HG02623 (cell line): ENCODE measurements around the gene SLC35D2.
"Not testable (repeated sequence)": the region's sequence is repeated elsewhere in the genome, so short reads cannot be mapped to it uniquely, and the experiment has no call there.

Experiments used
- ATAC-seq: cut with Tn5 transposase; IDR thresholded peaks from one replicate; pipeline ENCODE4 v1.9.1; 2021; ENCODE audit warnings: moderate library complexity; ENCODE audit not compliant: unreplicated experiment

Gene SLC35D2

DNA sequence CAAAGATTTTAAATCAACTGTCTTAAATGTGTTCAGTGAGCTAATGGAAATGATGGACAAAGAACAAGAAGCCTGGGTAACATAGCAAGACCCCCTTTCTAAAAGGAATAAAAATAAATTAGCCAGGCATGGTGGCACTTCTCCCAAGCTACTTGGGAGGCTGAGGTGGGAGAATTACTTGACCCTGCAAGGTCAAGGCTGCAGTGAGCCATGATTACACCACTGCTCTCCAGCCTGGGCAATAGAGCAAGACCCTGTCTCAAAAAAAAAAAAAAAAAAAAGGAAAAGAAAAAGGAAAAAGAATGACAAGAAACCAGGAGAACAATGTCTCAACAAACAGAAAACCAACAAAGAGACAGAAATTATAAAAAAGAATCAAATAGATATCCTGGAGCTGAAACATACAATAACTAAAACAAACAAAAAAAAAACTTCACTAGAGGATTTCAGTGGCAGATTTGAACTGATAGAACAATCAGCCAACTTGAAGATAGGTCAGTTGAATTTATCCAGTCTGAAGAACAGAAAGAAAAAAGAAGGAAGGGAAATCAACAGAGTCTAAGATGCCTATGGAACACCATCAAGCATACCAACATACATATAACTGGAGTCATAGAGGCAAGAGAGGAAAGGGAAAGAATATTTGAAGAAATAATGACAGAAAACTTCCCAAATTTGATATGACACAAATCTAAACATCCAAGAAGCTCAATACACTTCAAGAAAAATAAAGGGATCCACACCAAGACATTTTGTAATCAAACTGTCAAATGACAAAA lies 16.8 kb upstream of the SLC35D2 start:
- ATAC-seq: no peak

DNA sequence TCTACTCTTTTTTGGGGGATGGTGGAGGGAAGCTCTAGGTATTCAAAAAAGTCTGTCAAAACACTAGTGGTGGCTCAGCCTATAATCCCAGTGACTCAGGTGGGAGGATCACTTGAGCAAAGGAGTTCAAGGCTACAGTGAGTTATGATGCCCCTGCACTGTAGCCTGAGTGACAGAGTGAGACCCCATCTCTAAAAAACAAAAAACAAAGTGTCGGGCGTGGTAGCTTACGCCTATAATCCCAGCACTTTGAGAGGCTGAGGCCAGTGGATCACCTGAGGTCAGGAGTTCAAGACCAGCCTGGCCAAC lies 15.8 kb upstream of the SLC35D2 start:
- no peak for ATAC-seq

DNA sequence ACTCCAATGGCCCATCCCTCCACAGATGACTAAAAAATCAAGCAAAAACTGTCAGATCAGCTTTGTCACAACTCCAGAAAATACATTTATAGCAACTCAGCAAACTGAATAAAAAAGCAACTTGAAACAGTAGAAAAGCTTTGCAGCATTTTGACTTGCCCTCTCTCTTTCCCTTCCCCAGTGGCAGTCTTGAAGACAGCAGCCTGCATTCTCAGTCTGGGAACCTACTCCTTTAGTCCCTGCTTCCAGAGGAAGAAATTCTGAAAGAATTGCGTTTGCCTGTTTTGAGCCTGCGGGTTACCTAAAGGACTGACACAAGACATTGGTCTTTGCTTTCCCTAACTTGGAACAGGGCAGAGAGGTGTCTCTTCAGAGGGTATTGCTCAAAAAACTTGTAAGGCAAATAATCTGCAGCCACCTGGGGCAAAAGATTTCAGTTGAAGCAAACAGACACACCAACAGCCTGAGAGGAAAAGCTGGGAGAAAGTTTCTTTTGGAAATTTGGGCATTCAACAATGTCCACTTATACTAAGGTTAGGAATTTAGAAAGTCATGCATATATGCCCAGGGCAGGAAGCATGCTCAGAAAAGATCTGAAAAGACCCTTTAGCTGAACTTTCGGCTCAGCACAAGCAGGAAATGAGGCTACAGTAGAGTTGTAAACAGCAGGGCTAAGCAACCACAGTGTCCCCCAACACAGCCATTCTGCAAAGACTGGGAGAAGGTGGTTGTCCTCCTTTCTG lies 15.2 kb upstream of the SLC35D2 start:
- no peak for ATAC-seq

DNA sequence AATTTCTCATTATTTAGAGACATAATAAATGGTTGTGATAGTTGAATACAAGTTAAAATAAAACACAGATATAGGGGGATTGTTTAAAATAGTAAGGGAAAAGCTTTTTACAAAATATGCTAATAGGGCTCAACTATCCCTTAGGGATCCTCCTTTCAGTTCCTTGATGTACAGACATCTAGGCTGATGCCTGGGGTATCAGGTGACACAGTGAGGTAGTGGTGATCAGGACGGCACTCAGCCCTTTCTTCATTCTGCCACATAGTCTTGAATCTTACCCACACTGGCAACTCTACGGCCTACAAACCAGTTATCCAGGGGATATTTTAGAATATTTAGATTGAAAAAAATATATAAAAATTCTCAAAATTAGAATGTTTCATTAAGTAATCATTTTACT lies 12.5 kb upstream of the SLC35D2 start:
- no peak for ATAC-seq

DNA sequence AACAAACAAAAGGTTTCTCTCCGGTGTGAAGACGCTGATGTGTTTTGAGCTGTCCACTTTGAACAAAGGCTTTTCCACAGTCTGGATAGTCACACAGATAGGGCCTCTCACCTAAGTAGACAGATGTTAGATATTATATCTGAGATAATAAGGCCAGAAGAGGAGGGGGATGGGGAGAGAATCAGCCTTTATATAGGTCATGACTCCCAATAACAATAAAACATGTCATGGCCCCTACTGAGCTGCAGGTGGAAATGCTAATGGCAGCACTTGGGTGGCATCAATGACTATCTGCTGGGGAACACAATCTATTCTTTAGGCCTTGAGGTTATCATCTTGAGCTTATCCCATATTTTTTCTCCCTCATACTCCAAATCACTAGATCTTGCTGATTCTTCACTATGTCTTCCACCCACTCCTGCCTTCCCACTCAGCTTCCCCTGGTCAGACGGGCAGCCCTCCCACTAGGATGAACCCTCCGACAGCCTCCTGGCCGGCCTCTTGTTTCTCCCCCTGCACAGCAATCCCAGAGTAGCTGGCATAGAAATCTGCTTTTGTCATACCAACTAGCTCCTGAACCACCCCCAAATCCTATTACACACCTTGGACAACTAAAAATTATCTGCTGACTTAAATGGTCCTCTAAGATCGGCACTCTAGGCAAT lies 11.5 kb upstream of the SLC35D2 start:
- ATAC-seq: no peak

DNA sequence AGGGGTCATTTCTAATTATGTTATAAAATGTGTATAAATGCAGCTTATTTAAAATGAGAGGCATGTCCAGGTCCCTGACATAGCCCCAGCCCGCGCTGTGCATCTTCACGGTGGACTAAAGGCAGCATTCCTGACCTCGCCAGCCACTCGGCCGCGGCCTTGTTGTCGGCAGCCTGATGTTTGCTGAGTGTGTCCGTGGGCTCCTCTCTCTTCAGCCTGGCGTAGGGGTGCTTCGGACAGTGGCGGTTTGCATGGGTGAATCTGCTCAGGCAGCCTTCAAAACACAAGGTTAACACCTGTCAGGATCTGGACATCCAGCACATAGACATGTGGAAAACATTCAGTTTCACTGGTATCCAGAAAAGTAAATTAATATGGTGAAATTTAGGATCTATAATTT lies 8.8 kb upstream of the SLC35D2 start:
- no peak for ATAC-seq

DNA sequence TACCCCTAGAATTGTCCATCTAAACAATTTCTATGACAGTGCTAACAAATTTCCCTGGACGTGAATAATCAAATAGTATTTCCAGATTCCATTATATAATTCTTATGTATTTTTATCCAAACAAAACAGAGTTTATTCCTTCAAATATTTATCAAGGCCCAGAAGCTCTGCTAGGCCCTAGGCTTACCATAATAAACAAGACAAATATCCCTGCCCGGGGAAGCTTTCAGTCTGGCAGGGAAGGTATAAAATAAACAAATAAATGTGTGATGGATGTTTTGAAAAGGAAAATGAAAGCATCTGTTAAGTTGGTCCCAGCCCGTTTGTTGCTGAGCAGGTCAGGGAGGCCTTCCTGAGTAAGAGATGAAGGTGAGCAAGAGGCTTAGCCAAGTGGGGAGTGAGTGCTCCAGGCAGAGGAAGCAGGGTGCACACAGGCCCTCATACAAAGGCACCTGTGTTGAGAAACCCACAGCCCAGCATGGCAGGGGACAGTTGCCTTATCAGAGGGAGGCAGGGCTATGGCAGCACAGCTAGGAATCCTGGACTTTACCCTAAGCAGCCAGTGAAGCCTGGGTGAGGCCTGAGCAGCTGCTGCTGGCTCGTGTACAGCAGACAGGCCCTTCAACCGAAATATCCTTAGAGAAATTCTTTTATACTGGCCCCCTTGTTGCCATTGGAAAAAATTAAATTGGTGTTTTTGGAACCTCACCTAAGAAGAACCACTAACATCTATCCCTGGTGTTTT lies 7.7 kb upstream of the SLC35D2 start:
- no peak for ATAC-seq

DNA sequence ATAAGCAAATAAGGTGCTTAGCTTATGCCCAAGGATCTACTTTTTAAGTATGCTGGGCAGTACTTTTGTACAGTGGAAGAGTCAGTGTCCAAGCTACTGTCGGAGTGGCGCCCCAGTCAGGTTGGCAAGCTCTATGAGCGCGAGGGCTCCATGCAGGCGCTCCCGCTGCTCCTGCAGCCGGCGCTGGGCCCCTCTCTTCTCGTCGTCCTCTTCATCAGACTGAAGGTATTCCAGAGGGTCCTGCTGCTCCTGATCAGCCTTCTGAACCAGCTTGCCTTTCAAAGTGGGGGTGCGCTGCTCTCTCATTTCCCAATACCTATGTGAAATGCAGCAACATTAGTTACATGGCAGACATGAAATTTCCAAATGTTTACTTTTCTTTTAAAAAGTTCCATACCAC lies 4.6 kb upstream of the SLC35D2 start:
- ATAC-seq: no peak

DNA sequence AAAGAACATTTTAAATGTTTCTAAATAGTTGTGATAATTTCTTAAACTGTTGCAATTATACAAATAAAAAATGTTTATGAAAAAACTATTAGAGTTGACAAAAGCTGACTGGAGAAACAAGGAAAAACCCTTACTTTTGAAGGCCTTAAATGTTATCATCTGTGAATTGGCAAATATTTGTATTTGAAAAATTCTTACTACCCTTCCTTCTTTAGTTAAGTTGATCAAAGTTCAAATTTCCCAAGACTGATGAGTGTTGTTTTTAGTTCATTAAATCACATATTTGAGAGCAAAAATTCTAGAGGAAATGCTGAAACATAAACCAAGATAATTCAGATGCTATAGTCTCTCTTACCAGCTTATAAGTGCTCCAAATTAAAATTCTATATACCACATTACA lies 2.6 kb upstream of the SLC35D2 start:
- no peak for ATAC-seq

DNA sequence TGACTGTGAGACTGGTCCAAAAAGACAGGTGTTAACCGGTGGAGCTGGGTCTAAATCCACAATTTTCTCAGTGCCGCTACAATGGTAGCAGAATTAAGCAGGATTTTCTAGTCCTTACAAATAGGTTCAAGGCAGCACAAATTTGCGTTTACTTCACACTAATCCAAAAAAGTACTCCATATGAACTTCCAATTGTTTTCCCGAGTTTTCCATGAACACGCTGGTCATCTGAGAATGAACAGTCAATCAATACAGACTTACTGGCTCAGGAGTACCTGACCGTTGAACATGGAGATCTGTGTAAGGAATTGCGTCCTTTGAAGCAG lies 709 bp downstream of the SLC35D2 start:
- ATAC-seq: no peak

DNA sequence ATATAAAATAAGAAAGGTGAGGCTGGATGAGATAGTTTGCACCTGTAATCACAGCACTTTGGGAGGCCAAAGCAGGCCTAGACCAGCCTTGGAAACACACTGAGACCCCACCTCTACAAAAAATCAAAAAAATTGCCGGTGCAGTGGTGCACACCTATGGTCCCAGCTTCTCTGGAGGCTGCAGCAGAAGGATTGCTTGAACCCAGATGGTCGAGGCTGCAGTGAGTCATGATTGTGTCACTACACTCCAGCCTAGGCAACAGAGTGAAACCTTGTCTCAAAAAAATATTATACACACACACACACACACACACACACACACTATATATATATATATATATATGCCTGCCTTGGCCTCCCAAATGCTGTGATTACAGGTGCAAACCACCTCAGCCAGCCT lies 1.3 kb downstream of the SLC35D2 start:
- ATAC-seq: no peak

DNA sequence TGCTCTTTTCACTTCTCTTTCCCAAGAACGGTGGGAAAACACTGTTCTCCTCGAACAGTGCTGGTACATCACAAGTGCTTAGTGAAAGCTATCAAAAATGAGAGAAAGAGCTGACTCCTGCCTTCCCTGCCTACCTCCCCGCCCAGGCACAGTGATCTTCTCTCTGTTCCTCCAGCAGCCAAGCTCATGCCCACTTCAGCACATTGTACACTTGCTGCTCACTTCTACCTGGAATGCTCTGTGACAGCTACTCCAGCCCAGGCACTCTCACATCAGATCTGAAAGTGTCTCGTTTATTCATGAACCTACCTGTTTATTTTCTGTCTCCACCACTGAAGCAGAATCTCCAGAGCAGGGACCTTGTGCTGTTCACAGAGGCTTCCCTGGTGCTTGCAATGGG lies 1.8 kb downstream of the SLC35D2 start:
- ATAC-seq: no peak

DNA sequence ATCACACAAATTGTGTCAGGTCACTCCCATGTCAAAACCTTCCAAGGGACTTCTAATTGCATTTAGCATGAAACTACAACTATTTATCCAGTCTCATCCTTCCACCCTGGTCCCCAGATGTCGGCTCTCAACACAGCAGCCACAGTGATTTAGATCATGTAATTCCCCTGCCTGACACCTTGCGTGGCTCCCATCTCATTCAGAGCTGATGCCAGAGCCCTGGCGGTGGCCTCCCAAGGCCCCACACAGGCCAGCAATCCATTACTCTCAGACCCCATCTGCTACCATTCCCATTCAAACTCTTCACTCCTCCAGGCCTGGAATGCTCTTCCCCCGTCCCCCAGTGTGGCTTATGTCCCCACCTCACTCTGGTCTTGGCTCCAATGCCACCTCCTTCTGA lies 2.4 kb downstream of the SLC35D2 start:
- ATAC-seq: no peak

DNA sequence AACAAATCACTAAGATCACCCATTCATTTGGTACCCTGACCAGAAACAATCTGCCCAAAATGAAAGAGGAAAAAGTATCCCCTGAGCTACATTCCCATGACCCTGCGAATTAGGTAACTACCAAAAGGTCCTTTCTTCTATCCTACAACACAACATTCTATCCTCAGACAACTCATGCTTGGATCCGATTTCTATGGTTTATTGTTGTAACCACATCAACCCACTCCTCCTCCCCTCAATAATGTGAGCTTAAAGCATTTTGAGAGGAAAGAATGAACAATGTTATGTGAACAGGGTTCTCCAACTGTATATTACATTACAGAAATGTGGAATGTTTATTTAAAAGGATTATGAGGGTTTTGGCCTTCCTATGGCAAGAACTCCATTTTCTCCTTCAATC lies 4.0 kb downstream of the SLC35D2 start:
- no peak for ATAC-seq

DNA sequence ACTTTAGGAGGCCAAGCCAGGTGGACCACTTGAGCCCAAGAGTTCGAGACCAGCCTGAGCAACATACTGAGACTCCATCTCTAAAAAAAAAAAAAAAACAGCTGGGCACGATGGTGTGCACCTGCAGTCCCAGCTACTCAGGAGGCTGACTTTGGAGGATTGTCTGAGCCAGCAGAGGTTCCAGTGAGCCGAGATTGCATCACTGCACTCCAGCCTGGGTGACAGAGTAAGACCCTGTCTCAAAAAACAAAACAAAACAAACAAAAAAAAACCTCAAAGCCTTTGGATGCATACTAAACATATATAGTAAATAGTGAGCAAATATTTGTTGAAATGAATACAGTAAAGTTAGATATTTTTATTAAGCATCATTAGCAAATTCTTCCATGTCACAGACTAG lies 5.3 kb downstream of the SLC35D2 start:
- ATAC-seq: no peak

DNA sequence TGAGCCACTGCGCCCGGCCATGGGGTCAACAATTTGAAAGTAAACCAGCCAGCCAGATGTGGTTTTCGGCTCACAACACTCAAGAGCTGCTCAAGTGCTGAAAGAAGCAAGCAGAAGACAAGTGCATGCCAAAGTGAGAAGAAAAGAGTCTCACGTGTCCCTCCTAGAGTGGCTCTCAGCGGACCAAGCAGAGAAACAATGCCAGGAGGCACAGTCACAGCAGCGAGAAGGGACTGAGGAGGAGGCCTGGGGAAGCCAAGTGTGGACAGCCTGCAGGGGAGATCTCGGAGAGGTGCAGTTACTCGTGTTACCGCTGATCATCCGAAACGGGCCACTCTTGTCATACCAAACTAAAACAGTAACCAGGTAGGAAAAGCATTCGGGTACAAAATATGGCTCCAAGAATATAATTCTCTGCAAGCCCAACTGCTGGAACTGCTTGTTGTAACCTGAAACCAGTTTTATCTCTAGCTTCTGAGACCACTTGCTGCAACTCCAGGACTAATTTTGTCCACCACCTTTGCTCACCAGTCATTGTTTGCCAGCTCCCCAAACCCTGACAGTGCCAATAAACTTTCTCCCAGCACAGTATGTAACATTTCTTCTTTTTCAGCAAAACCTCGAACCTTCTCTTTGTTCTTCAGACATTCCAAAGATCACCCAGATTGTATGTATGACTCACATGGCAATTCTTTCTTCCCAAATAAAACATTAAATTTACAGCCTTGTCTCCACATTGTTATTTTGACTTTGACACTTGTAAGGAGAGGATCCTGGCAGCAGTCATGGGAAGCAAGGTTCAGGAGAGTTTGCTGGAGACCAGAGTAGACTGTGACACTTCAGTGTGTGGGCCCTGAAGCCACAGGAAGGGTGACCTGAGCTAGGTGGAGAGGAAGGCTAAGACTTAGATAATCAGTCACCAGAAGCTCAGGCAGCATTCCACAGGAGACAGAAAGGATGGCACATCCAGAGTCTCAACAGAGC lies 6.3 kb downstream of the SLC35D2 start:
- ATAC-seq: no peak

DNA sequence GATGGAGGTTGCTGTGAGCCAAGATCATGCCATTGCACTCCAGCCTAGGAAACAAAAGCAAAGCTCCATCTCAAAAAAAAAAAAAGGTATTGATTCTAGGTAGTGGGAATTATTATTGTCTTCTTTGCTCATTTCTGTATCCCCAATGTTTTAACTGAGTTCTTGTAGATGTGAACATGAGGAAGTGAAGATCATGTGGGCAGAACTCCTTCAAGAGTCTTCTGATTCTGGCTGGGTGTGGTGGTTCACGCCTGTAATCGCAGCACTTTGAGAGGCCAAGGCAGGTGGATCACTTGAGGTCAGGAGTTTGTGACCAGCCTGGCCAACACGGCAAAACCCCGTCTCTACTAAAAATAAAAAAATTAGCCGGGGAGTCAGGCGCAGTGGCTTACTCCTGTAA lies 8.0 kb downstream of the SLC35D2 start:
- ATAC-seq: not testable (repeated sequence)

DNA sequence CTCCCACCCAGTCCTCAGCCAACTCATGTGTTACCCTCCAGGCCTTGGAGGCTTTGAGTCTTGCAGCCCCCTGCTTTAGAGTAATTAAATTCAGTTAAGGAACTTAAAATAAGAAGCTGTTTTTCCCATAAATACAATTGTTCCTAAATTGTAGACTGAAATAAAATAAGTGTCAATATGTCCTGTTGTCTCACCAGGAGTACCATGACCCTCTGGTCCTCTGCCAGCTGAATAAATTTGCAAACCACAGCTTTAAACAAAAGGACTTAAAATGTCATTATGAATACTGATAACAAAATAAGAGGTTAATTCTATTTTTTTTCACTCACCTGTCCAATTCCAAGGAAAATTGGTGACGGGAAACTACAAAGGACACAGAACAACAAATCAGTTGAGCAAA lies 15.6 kb downstream of the SLC35D2 start:
- ATAC-seq: no peak

DNA sequence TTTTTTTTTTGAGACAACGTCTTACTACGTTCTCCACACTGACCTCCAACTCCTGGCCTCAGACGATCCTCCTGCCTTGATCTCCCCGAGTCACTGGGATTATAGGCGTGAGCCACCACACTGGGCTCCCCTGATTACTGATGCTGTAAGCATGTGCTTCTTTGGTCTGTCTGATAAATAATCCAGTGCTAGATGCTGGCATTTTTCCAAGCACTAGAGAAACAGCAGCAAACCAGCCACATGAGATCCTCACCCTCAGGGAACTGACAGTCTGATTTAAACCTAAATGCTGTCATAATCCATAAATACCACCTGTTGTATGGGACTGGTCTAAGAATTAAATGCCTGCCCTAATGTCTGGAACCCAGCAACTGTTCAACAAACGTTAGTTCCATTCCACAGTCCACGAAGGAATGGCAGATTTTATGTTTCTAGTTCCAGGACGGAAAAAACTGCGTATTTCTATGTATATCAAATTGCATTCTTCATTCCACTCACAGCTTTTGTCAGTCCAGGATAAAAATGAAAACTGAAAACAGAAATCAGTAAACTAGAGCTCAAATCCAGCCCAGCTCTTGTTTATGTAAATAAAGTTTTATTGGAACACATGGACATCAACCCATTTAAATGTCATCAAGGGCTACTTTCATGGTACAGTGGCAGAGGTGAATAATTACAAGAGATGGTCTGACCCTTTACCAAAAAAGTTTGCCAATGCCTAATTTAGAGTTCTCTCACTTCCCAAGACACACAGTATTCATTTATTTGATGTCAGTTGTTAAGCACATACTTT lies 20.1 kb downstream of the SLC35D2 start:
- ATAC-seq: no peak

DNA sequence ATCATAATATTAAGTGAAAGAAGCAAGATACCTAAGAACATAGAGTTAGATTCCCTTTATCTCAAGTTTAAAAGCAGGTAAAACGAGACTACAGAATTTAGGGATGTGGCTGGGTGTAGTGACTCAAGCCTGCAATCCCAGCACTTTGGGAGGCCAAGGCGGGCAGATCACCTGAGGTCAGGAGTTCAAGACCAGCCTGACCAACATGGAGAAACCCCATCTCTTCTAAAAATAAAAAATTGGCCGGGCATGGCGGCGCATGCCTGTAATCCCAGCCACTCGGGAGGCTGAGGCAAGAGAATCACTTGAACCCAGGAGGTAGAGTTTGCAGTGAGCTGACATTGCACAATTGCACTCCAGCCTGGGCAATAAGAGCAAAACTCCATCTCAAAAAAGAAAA lies 21.4 kb downstream of the SLC35D2 start:
- not testable (repeated sequence) for ATAC-seq
